GM21717 (cell line): Measurements from ENCODE around the gene TSC22D1.
"Not testable (repeated sequence)": the region's sequence is repeated elsewhere in the genome, so short reads cannot be mapped to it uniquely, and the experiment has no call there.

Experiments
- ATAC-seq: cut with Tn5 transposase; IDR thresholded peaks from one replicate; pipeline ENCODE4 v1.9.1; 2021; ENCODE audit warnings: mild to moderate bottlenecking, moderate library complexity; ENCODE audit not compliant: unreplicated experiment

Gene TSC22D1

DNA sequence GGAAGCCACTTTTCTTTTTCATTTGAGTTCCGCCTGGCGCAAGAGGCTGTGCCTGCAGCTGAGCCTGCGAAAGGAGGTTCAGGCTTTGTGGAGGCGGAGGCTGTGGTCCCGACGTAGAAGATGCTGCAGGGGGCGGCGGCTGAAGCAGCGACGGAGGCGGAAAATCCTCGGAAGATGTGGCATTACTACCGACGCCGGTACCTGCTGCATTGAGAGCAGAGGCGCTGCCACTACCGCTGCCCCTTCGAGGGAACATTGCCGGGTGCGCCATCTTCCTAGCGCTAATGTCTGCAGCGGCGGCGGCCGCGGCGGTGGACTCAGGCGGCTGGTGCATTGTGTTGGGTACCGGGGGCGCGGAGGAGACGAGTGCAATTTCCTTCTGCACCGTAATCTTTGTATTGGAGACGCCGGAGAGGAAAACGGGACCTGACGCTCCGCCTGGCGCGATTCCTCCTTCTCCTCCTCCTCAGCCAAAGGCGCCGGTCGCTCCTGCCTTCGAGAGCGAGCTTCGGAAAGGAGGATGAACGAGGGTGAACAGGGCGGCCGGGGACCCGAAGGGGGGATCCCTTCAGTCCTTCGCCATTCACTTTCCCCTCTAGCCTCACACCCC, at the start of gene TSC22D1:
TSS of gene TSC22D1 (minus strand) at position 590 of the 610 bp plus-strand sequence. CDS start at position 334, 256 bp downstream.
- no peak for ATAC-seq

DNA sequence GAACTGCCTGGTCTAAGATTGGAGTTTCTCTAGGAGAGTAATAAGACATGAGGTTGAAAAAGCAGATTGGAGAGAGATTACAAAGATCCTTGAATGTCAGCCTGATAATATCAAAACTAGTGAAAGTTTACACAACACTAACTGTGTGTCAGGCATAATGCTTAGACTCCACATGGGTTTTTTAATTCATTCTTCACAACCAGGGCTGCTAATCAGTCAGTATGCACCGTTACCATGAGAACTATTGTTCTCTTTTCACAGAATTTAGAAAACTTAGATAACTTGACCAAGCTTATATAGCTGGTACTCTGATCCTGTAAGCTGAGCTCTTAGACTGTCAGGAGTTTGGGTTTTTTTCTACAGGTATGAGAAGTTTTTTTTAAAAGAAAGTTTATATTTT, 46.6 kb upstream of the TSC22D1 start:
- no peak for ATAC-seq

DNA sequence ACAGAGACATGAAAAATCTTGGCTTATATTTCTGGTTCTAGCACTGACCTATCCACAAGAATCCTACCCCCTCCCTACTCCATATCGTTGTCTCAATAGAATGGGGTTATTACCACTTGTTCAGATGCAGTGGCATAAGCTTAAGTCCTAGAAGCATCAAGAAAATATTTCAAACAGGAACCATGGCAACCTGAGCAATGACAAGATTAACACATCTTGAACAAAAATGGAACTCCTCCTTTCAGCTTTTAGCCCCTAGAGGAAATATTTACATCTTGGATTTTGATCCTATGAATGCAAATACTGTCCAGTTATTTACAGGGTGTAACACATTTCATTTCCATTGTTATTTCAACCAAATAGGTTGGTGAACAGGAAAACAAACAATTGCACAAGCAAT, 46.1 kb upstream of the TSC22D1 start:
- no peak for ATAC-seq

DNA sequence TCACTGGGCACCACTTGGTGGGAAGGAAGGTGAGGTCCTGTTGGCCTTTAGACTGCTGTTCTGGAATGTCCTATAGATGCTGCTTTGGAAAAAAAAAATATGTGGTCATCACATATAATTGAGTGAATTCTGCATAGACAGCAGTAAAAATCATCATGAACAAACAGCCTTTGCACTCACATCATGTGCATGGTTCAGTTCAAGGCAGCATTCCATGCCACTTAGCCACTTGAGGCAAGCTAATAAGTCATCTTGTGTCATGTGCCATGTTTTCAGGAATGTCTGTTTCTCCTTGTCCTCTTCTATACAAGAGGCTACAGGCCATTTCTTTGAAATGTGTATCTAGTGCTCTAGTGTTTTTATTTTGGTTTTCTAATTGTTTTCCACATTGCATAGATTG, 43.9 kb upstream of the TSC22D1 start:
- ATAC-seq = no peak

DNA sequence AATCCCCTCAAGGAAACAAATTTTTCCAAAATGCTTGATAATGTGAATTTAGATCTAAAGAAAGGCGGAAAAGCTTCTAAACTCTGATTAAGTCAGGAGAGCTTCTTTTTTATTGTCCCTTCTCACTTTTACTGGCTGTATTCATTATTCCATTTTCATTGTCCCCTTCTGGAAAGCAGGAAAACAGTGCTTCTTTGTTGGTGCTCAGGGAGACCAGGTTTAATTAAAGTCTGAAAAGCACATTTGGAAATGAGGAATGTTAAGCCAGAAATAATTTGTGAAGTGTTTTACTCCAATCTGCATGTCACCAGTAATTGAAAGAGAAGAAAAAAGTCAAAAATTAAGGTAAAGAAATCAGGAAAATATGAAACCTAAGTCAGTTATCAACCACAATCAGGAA, 43.5 kb upstream of the TSC22D1 start:
- ATAC-seq = no peak

DNA sequence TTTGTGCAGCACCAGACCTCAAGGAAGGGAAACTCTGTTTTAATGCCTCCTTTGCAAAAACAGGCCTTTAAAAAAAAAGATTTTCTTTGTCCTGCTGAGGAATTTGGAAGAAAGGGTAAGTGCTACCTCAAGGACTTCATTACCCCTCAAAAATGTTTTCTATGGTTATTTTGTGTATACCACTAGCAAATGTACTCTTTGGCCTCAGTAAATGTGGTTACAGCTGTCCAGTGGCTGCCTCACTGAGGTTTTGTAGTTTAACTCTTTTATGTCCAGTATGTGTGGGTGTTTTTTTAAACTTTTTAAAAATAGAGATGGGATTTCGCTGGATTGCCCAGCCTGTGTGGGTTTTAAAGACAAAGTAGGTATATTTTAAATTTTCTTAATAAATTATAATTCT, 42.2 kb upstream of the TSC22D1 start:
- no peak for ATAC-seq

DNA sequence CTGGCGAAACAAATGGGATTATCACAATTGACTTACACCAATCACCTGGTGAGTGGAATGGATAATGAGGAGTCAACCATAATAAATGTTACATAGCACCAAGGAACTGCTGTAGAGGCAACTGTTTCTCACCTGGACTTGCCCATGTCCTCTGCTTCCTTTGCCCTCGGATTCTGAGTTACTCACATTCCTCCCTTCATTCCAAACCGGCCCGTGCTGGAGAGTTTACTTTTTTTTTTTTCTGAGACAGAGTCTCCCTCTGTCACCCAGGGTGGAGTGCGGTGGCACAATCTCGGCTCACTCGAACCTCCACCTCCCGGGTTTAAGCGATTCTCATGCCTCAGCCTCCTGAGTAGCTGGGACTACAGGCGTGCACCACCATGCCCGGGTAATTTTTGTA, 41.5 kb upstream of the TSC22D1 start:
- no peak for ATAC-seq

DNA sequence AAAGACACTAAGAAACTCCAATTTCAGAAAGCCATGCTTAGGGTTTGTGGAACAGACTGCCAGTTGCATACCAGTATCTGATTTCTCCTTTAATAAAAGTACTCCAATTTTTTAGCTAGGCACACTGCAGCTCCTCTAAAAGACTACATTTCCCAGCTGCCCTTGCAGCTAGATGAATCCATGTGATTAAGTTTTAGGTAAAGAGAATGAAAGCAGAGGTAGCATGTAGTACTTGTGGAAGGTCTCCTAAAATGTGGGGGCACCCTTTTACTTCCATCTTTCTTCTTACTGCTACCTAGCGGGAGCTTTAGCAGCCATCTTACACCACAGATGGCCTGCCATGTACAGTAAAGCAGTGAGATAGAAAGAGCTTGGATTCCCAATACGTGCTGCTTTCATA, 33.0 kb upstream of the TSC22D1 start:
- no peak for ATAC-seq

DNA sequence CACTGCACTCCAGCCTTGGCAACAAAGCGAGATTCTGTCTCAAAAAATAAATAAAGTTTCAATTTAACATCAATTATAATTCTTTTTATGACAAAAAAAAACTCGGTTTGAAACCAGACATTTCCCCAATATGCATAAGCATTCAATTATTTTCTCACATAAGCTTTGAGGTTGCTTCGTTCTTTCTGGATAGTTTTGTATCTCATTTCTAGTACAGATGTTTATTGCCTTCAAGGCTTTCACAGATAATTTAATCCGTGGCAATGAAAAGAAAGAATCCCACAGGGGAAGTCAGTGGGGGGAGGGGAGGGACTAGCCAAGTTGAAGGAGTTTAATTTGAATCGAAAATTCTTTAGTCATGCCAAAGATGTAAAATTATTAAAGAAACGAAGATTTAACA, 29.6 kb upstream of the TSC22D1 start:
- ATAC-seq = no peak

DNA sequence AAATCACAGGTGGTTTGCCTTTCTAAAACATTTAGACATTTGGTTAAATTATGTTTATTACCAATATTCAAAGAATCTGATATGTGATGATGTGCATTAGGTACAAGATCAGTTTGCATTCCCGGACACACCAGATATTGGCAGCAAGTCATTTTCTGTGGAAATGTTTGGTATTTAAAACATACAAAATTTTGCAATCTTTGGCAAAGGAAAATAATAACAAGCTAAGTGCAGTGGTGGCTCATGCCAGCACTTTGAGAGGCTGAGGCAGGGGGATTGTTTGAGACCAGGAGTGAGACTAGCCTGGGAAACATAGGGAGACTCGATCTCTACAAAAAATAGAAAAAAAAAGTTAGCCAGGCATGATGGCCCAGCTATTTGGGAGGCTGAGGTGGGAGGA, 29.1 kb upstream of the TSC22D1 start:
- no peak for ATAC-seq

DNA sequence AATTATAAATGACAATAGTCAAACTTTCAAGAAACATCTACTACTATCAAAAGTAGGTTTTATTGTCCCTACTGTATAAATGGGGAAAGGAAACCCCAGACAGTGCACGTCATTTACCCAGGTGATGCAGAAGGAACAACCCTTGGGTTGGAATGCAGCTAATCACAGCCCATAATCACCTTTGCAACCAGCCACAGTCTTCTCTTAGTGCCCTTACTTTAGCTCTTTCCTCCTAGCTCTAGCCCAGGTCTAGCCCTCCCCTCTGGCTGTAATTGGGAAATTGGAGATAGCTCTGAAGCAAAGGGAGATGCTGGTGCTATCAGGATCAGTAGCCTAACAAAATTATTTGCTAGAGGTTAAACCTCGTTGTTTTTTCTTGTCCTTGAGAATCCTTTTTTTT, 25.5 kb upstream of the TSC22D1 start:
- no peak for ATAC-seq

DNA sequence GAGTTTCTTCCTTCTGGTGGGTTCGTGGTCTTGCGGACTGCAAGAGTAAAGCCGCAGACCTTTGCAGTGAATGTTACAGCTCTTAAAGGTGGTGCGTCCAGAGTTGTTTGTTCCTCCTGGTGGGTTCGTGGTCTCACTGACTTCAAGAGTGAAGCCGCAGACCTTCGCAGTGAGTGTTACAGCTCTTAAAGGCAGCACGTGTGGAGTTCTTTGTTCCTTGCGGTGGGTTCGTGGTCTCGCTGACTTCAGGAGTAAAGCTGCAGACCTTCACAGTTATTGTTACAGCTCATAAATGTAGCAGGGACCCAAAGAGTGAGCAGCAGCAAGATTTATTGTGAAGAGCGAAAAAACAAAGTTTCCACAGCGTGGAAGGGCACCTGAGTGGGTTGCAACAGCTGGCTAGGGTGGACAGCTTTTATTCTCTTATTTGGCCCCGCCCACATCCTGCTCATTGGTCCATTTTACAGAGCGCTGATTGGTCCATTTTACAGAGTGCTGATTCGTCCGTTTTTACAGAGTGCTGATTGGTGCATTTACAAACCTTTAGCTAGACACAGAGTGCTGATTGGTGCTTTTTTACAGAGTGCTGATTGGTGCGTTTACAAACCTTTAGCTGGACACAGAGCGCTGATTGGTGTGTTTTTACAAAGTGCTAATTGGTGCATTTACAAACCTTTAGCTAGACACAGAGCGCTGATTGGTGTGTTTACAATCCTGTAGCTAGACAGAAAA, 17.9 kb upstream of the TSC22D1 start:
- ATAC-seq = not testable (repeated sequence)

DNA sequence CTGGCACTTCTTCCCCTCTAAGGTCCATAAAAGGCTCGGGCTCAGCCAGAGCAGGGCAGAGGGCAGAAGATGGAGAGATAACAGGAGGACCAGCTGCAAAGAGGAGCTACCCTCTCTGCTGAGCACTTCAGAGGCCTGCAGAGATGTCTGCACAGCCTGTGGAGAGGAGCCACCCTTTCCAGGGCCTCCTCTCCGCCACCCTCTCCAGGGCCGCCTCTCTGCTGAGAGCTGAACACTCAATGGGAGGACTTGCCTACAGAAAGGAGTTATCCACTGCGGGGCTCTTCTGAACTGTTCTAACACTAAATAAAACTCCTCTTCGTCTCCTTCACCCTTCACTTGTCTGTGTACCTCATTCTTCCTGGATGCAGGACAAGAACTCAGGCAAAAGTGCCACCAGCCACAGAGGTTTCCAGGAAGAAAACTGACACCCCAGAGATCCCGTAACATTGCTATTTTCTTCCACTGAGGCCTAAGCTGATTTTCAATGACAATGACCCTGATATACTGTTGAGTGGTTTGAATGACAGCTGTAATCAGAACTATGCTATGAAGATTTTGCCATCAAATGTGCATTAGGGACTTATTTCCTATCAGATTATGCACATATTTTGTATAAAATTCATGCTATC, 16.2 kb upstream of the TSC22D1 start:
- ATAC-seq = no peak

DNA sequence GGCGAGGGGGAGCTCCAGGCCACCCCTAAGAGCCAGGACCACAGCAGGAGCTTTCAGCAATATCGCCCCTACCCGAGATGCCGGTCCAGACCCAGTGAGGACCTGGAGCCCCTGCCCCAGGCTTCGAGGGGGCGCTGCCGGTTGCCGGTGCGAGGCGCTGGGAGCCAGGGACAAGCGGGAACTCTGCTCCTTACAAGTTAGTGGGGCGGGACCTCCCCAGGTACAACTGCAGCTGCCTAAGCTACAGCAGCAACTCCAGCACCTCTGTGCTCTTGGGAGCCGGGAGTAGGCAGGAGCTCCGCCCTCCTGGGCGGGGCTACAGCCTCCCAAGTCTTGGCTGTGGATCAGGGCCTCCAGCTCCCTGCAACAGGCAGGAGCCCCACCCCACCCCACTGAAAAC, 15.2 kb upstream of the TSC22D1 start:
- ATAC-seq = no peak

DNA sequence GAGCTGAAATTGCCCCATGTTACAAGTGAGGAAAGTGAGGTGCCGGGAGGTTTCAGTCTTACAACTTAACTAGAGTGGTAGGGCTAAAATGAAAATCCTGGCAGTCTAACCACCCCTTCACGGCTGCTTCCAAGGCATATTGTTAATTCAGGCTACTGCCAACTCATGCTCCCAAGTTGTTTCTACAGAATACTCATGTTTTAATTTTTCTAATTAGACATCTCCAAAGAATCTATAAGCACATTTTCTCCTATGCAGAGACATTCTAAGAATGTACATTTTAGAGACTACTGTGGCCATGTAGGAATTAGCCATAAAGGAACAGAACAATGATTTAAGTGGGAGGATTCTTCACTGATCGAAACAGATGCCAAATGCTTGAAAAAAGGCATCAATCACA, 7.0 kb upstream of the TSC22D1 start:
- no peak for ATAC-seq

DNA sequence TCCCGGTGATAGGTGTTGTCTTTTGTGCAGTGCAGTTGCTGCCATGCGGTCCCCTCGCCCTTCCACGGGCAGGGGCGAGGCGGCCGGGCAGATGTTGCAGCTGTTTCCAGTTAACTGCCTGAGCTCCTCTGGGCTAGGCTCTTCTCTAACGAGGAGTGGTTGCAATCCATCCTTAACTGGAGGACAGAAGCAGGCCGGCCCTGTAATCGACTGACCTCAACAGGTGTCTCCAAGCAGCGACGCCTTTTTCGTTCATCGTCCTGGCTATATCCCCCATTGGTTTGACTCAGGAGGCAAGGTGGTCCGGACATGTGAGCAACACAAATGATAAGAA, 1.9 kb upstream of the TSC22D1 start:
- ATAC-seq = no peak

DNA sequence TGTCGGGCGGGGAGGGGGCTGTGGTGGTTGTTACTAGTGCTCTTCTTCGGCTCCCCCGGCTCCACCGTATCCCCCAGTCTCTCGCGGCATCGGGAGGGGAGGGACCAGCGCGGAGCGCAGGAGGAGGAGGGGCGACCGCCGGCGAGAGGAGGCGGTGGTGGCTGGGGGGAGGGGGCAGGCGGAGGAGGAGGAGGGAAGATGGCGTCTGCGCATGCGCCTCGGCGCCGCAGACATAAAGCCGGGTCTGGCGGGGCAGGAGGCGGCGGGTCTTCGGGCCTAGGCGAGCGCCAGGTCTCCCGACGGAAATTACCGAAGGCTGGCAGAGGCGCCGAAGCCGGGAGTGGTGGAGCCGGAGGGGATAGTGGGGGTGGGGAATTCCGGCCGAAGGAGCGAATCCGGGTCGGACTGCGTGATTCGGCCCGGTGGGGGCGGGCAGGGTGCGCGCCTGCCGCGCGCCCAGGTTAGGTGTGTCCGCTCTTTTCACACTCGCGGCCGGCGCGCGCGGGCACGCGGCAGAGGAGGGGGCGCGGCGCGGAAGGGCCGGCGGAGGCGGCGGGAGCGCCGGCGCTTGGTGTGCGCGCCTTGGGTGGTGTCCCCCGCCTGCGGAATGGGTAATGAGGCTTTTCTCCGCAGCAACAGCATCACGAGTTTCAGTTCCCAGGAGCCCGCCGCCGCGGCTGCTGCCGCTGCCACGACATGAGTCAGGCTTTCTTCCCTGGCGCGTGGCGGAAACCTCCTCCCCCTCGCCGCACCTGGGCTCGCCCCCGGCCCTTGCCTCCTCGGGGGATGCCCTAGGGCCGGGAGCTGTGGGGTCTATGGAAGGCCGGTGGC, 1.3 kb upstream of the TSC22D1 start:
- ATAC-seq = peak; percentile 64

DNA sequence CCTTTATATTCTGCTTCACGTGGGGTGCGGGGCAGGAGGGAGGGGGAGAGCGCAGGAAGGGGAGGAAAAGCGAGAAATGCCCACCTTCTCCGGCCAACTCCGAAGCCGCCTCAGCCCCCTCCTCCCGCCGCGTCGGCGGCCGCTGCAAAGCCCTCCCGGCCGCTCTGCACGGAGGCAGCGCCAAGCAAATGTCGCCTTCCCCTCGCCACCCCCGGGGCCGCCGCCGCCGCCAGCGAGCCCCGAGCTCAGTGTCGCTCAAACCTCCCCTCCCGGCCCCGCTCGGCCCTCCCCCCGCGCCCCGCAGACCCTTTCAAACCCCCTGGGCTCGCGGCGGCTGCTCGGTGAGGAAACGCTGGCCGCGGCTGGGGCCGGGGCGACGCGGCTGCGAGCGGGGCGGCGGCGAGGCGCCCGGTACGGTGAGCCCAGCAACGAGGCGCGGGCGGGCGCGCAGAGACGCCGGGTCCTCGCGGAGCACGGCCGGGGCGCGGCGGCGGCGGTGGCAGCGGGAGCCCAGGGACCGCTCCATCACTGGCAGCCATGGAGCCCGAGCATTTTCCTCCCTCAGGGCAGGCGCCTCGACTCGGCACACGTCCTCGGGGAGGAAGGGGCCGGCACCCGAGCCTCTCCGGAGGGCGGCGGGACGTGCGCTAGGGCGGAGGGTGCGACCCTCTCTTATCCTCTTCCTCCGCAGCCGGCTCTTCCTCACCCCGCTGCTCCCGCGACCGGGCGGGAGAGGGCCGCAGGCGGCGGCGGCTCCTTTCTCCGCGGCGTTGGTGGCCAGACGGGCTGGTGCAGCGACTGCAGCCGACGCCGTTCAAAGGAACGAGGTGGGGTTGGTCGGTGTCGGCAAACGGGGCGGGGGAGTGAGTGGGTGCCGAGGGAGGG, 463 bp upstream of the TSC22D1 start:
- peak; percentile 21 for ATAC-seq

DNA sequence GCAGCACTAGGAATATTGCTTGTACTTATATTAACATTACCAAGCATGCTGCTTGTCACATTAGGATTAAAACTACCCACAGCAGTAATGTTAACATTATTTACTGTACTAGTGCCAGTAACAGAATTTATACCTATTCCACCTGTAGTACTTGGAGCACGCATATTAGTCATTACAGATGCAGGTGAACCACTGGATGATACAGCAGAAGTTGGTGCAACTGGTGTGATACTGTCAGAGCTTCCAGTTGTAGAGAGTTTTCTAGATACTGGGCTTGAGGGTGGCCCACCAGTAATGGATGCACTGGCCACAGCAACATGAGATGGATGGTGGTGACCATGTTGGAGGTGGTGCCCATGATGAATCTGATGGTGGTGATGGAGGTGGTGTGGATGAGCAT, 1.1 kb downstream of the TSC22D1 start:
- no peak for ATAC-seq

DNA sequence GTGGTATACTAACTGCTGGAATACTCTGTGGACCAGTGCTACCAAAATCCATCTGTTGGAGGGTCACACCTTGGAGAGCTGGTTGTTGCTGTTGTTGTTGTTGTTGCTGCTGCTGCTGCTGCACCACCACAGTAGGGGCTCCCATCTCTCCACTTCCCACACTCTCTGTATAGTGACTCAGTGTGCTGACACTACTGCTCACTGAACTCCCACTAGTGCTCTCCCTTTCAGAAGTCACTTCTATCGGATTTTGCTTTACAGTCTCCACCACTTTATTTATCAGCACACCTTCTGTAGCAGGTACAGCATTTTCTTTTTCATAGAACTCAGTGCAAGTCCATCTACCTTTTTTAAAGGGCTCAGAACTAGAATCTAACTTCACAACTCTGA, 1.7 kb downstream of the TSC22D1 start:
- ATAC-seq = no peak
